Astrocyte of the spinal cord (primary cell): Measurements from ENCODE around the gene MICOS13.

ENCODE experiments used
- DNase-seq: peaks from one replicate; pipeline ENCODE4 v3.0.0; 2011; ENCODE audit warnings: low read depth, low spot score
- H3K4me3 ChIP-seq: 2 replicates; pipeline ENCODE4 v1.5.1; 2011; ENCODE audit warnings: low read depth, mild to moderate bottlenecking, low read length, moderate library complexity
- in situ Hi-C: cut with HindIII; loops from 2 replicates; pipeline ENCODE4 v1.10.0; 2017; ENCODE audit warnings: low sequenced_read_pairs
- TF ChIP-seq, protein P1 (sequence below): IDR thresholded peaks from 2 replicates; pipeline ENCODE4 v1.5.1; 2012; ENCODE audit warnings: low read depth, mild to moderate bottlenecking, low read length, inconsistent platforms

The MICOS13 gene

GRCh38 chr19:5678071-5678718 lies 2.1 kb downstream of the MICOS13 start:
- TF ChIP-seq, protein P1, sequence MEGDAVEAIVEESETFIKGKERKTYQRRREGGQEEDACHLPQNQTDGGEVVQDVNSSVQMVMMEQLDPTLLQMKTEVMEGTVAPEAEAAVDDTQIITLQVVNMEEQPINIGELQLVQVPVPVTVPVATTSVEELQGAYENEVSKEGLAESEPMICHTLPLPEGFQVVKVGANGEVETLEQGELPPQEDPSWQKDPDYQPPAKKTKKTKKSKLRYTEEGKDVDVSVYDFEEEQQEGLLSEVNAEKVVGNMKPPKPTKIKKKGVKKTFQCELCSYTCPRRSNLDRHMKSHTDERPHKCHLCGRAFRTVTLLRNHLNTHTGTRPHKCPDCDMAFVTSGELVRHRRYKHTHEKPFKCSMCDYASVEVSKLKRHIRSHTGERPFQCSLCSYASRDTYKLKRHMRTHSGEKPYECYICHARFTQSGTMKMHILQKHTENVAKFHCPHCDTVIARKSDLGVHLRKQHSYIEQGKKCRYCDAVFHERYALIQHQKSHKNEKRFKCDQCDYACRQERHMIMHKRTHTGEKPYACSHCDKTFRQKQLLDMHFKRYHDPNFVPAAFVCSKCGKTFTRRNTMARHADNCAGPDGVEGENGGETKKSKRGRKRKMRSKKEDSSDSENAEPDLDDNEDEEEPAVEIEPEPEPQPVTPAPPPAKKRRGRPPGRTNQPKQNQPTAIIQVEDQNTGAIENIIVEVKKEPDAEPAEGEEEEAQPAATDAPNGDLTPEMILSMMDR = no peak
- H3K4me3 ChIP-seq = no peak overlapping the region
- no peak for DNase-seq
- in situ Hi-C loops = no loop called here

GRCh38 chr19:5677580-5677979 lies 2.7 kb downstream of the MICOS13 start:
- in situ Hi-C loops = no loop called here
- TF ChIP-seq, protein P1 = no peak
- no peak for DNase-seq
- no peak overlapping the region for H3K4me3 ChIP-seq

DNA sequence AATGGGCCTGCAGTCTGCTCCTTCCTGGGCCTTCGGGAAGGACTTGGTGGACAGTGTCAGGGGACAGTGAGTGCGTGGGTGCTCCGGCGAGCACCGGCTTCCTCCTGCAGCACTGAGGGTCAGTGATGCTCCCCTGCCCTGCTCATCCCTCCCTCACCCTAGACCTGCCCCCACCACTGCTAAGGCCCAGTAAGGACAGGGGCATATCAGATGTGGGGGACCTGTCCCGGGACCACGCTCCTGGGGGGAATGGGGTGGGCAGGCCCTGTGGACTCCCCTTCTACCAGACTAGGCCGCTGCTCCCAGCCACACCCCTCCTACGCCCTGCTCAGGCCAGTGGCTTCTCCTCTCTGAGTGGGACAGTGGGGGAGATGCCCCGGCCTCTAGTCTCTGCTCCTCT lies 3.2 kb downstream of the MICOS13 start:
- no peak overlapping the region for H3K4me3 ChIP-seq
- no peak for DNase-seq
- TF ChIP-seq, protein P1 = no peak
- in situ Hi-C loops = no loop called here

GRCh38 chr19:5676772-5677105 lies 3.6 kb downstream of the MICOS13 start:
- no peak for DNase-seq
- TF ChIP-seq, protein P1 = no peak
- in situ Hi-C loops = no loop called here
- no peak overlapping the region for H3K4me3 ChIP-seq

DNA sequence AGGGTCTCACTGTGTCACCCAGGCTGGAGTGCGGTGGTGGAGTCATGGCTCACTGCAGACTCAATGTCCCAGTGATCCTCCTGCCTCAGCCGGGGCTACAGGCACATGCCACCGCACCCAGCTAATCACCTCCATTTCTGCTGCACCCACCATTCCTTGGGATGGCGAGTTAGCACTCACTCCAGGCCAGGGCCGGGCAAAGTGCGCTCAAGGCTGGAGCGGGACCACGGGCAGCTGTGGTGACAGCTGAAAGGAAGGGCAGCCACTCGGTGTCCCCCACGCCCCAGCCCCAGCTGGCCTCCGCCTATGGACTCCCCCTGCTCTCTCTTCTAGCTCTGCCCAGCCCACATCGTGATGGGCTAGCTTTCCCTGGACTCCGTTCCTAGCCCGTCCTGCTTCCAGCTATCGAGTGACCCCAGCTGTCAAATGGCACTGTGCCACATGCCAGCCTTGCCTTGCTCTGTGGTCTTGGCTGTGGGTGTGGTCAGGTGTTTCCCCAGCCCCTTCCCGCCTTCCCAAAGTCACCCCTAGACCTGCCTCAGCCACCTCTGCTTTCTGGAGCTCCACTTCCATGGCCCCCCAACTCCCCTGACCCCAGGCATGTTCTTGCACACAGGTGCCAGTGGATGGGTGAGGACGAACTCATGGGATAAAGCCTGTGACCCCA lies 4.1 kb downstream of the MICOS13 start:
- no peak for DNase-seq
- in situ Hi-C loops = no loop called here
- TF ChIP-seq, protein P1 = no peak
- no peak overlapping the region for H3K4me3 ChIP-seq

- H3K4me3 ChIP-seq = no peak overlapping the region
- TF ChIP-seq, protein P1 = no peak
- DNase-seq = no peak
- in situ Hi-C loops = no loop called here
These were observed 5.6 kb downstream of the MICOS13 start for GRCh38 chr19:5674714-5675113.
